HG02759 (cell line): ENCODE results near the gene FAM219A.
"Not testable (repeated sequence)": the region's sequence is repeated elsewhere in the genome, so short reads cannot be mapped to it uniquely, and the experiment has no call there.

ENCODE experiments used
- ATAC-seq: cut with Tn5 transposase; IDR thresholded peaks from one replicate; pipeline ENCODE4 v1.9.1; 2021; ENCODE audit warnings: mild to moderate bottlenecking, moderate library complexity; ENCODE audit not compliant: unreplicated experiment

The FAM219A gene

DNA sequence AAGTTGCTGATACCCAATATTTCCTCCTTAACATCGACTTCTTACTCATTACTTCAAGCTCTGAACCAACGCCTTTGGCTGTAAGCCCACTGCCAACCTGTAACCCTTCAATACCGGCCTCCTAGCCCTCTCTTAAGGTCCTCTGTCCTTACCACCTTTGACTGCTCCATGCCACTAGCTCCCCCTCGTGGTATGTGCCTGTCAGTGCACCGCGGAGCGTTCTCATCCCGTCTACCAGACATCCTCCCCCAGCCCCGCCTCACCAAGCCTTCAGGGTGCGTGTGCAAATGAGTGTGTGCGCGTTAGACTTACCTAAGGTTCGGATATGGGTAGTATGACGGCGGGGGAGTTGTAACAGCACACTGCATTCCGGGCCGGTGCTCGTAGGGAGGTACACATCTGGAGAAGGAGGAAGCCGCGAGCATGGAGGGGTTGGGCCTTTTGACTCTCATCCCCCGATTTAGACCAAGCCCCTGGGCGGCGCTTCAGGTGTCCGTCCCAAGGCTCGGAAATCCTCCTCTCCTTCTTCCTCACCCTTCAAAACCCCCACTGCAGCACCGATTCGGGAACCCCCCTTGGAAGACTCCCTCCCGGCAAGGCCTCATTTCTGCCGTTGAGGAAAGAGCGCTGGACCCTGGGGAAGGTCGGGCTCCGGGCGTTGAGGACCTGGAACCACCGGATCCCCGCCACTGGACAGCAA, 78.9 kb downstream of the FAM219A start:
- peak; percentile 34 for ATAC-seq

DNA sequence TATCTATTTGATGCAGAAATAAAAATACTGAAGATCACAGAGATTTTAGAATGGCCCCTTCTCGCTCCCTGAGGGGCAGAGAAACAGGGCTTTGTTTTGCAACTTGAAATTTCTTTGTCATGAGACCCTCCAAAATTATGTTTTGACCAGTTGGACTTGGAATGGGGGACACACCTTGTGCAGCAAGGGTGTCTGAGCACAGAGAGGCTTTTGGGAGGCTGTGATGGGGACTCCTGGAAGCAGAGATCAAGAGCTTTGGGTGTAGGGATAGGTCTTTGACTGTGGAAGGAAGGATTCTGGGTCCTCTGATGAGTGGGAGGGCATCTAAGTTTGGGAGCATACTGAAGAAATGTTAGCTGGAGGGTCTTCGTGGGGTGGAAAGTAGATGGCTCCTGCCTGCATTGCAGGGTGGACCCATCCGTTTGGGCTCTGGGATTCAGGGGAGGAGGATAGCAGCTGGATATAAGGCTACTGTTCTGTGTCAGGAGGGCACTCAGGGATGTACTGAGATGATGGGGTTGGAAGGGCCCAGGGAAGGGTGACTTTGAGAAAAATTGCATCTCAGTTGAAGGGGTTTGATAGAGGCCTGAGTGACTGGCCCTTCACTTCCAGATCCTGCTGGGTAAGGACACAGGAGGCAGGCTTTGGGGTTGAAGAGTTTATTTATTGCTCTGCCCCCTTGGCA, 79.9 kb downstream of the FAM219A start:
- ATAC-seq: no peak

DNA sequence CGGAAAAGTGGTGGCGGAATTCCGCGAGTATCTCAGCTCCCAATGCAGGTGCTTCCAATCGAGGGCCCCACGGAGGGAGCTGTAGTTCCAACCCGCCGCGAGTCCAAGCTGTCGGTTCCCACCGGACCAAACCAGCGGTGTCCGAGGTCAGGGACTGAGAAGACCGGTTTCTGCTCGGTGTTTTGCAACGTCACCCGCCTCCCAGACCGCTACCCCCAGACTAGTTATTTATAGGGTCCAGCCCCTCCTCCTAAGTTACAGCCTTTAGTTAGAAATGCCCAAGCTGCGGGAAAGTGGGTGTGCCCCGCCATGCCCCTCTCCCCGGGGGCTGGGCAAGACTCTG, 81.0 kb downstream of the FAM219A start:
- ATAC-seq: no peak

DNA sequence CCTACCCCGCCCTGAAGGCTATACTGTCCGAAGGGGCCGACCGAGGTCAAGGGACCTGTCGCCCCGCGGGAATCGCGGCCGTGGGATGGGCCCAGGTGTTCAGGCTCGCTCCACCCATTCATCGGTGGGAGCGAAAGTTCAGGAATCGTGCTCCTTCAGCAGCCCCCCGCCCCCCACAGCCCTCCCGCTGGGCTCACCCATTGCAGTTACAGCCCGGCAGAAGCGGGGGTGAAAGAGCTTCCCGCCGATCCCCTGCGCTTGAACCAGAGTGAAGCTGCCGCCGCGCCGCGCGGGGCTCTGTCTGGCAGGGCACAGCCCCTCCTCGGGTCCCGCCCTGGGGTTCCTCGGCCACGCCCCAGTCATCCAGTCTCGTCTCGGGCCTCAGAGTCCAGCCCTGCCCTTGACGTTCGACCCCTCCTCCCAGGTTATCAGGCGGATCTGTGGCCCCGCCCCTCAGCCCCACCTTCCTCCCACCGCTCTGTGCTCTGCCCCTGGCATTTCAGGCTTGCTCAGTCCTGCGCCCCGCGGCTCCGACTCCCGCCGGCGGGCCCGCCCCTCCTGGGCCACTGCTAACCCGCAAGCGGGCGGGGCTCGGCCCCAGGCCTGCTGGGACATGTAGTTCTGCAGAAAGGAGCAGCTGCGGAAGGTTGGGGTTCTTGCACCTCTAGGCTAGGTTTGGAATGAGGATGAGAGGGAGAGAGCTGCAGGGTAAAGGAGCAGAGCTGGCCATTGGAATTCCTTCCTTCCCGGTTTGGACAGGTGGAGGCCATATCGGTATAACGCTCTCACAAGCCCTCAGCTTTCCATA, 81.6 kb downstream of the FAM219A start, which contains the start of gene MYORG:
MYORG (minus strand) TSS at position 303 of the 808 bp plus-strand sequence. CDS start 3,955 bp downstream, outside the sequence.
- ATAC-seq: peak; percentile 86

GRCh38 chr9:34375901-34376595, 82.3 kb downstream of the FAM219A start:
- ATAC-seq: no peak

- no peak for ATAC-seq
These were observed 83.3 kb downstream of the FAM219A start for GRCh38 chr9:34374905-34375552.

DNA sequence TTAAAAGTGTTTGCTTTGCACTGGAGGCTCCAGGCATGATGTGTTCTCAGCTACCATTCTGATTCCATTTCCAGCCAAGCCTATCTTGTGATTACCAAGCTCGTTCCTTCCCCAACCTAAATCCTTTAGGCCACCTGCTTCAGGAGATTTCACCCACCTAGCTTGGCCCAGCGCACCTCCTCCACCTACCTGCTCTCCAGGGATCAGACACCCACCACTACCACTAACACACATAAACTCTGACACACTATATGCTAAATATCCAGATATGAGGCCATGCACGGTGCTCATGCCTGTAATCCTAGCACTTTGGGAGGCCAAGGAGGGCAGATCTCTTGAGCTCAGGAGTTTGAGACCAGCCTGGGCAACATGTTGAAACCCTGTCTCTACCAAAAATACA, 84.0 kb downstream of the FAM219A start:
- ATAC-seq: no peak

- no peak for ATAC-seq
These were observed 84.6 kb downstream of the FAM219A start for GRCh38 chr9:34373749-34374148.

DNA sequence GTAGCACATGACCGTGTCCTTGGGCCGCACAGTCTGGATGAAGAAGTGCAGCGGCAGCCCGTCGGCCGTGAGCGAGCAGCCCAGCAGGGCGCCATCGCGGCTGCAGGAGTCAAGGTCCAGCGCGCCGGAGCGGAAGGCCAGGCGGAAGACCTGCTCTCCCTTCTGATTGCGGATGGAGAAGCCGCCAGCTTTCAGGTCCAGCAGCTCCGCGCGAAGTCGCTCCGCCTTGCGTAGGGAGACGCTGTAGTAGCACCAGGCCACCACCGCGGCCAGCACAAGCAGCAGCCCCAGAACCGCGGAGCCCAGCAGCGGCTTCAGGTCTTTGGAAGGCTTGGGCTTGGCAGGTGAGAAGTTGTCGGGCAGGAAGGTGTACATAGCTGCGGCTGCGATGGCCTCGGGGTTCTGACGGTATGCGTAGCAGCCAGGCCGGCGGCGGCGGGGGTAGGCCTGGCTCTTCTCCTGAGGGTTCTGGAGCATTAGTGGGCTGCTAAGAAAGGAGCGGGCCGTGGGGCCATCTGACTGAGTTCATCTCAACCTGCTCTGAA, 85.8 kb downstream of the FAM219A start:
- no peak for ATAC-seq

DNA sequence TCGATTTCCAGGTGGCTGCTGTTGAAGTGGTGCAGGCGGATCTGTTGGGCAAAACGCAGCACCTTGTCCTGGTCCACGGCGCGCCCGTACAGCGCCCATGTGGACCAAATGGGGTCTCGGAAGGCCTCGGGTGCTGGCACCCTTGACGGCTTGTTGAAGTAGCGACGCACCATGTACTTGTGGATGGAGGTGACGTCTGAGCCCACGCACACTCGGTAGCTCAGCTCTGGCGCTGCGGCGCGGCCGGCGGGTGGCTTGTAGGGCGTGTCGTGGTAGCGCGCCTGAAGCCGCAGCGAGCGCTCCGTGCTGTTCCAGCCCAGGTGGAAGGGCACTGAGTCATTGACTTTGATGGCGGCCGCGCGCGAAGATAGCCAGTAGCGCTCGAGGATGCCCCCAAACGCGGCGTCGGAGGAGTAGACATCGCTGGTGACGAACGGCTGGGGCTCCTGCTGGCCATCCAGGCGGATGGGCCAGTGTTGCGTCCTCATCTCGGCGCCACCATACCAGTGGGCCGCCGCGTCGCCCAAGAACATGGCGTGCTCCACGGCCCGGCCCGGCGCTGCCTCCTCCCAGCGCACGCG, 86.4 kb downstream of the FAM219A start:
- no peak for ATAC-seq

DNA sequence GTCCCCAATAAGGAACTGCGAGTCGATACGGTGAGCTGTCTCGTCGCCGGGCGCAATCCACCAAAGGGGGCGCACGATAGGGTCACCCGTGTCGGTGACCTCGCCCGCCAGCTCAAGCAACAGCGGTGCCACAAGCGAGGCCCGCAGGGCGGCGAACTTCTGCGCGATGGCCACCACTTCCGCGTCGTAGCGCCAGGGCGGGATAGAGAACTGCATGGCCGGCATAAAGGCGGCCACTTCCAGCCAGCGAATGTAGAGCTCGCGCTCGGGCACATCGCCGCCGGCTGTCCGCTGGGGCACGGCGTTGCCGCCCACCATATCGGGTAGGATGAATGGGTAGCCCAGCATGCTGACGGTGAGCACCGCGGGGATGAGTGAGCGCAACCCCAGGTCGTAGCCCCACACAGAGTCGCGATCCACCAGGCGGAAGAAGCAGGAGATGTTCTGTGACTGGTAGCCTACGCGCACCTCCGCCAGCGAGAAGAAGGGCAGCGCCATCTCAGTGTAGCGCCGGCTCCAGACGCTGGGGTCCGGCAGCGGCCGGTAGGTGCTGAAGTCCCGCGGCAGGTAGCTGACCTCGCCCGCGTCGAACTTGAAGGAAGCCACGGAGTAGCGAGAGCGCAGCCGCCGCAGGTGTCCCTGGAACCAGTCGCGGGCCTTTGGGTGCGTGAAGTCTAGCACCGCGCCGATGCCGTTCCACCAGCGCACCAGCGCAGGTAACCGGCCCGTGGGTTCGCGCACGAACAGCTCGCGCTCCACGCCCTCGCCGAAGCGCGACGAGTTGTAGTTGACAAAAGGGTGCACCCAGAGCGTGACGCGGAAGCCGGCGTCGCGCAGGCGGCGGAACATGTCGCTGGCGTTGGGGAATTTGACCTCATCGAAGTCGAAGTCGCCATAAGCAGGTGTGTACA, 87.1 kb downstream of the FAM219A start:
- no peak for ATAC-seq

DNA sequence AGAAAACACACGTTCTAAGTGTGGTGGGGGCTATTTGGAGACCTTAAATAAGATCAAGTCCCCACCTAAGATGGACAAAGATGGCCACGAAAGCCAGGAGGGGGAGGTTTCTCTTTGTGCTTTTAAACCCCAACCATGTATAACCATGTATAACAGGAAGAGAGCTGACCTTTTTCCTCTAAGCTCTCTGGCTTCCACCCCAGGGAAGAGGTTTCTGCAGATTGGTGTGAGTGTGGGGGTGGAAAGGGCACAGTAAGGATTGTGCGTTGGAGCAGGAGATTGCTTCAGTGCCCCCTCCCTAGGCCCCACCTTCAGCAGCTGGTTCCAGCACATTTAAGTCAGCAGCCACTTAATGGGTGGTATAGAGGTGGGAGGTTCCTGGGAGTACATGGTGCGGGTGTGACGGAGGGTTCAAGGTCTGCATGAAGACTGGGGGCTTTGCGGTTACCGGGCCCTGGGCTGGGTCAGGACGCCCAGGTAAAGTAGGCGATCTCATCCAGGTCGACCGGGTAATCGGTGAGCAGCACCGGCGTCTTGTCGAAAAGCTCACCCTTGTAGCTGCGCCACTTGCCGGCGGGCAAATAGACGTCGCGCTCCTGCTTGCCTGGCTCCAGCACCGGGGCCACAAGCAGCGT, 87.9 kb downstream of the FAM219A start:
- ATAC-seq: no peak

DNA sequence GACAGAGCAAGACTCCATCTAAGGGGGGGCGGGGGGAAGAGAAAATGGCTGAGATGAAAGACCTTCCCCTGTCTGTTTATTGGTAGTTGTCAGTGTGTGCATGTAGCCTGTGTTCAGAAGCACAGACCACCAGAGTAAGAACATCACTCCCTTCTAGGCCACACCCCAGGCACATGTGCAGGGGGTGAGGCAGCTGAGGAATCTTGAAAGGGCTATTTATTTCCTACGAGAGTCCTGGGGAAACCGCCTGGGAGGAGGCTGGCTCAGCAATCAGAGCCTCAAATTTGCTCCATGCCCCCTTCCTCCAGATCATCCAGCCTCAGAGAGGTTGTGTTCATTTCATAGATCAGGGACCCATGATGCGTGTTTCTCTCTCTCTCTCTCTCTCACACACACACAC, 88.7 kb downstream of the FAM219A start:
- ATAC-seq: no peak

DNA sequence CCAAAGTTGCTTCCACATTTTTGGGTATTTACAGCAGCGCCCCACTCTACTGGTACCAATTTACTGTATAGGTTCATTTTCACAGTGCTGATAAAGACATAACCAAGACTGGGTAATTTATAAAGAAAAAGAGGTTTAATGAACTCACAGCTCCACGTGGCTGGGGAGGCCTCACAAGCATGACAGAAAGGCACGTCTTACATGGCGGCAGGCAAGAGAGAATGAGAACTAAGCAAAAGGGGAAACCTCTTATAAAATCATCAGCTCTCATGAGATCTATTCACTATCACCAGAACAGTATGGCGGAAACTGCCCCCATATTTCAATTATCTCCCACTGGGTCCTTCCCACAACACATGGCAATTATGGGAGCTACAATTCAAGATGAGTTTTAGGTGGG, 89.6 kb downstream of the FAM219A start:
- not testable (repeated sequence) for ATAC-seq

GRCh38 chr9:34367751-34368410, 90.5 kb downstream of the FAM219A start:
- ATAC-seq: not testable (repeated sequence)

DNA sequence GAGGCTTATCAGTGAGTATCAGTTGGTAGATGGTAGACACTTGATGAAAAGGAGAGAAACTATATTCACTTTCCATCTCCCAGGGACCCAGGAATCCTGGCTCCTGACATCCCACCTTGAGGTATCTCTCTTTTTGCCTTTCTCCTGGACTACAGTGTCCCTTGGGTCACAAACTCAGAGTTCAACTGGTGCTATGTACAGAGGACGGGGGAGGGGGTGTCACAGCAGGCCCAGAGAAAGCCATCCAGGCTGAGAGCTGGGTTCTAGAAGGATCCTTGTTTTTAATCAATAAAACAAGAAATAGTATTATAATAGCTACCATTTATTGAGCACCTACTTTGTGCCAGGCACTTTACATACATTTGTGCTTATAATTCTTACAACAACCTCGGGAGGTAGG, 92.0 kb downstream of the FAM219A start:
- no peak for ATAC-seq

- no peak for ATAC-seq
These were observed 93.1 kb downstream of the FAM219A start for GRCh38 chr9:34365282-34365681.
